Gastroesophageal sphincter (tissue), 3 donors: ENCODE data around the gene RCSD1.

Source experiments
- POLR2AphosphoS5 ChIP-seq: sonication (generic); formaldehyde crosslinking; IDR thresholded peaks from one replicate; pipeline ENCODE4 v1.6.1; 2017; ENCODE audit warnings: antibody characterized with exemption
- TF ChIP-seq, protein P1 (sequence below), 4 experiments: fragments of 200-600 bp in 2 of 4; fragments of 450-650 bp in 2 of 4; sonication (generic) in 1 of 4; IDR thresholded peaks; one replicate each; pipeline ENCODE4 v1.5.1; 2017 to 2019; ENCODE audit warnings: antibody characterized with exemption in 4 of 4, mild to moderate bottlenecking in 2 of 4, moderate library complexity in 2 of 4

GRCh38 chr1:167669209-167670124 is 39.4 kb downstream of the RCSD1 start:
- no peak for TF ChIP-seq POLR2AphosphoS5
- TF ChIP-seq, protein P1, sequence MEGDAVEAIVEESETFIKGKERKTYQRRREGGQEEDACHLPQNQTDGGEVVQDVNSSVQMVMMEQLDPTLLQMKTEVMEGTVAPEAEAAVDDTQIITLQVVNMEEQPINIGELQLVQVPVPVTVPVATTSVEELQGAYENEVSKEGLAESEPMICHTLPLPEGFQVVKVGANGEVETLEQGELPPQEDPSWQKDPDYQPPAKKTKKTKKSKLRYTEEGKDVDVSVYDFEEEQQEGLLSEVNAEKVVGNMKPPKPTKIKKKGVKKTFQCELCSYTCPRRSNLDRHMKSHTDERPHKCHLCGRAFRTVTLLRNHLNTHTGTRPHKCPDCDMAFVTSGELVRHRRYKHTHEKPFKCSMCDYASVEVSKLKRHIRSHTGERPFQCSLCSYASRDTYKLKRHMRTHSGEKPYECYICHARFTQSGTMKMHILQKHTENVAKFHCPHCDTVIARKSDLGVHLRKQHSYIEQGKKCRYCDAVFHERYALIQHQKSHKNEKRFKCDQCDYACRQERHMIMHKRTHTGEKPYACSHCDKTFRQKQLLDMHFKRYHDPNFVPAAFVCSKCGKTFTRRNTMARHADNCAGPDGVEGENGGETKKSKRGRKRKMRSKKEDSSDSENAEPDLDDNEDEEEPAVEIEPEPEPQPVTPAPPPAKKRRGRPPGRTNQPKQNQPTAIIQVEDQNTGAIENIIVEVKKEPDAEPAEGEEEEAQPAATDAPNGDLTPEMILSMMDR (IDR thresholded peaks at IDR 0.05), result no peak
